GM12878 (cell line): ENCODE results near the gene TPK1. TPM values are rescaled to one million over a fixed set of nuclear protein-coding genes. Genes with fewer than 3 reads are reported as not detected.

Experiments
- ATAC-seq: fragments of 200-7000 bp; cut with Tn5 transposase; 3 replicates; pipeline ENCODE4 v1.9.1; 2020; ENCODE audit warnings: mild to moderate bottlenecking, moderate library complexity
- BruUV-seq: library from RNA; stranded (reverse); fragments of 400-500 nt; replicated peaks from 2 replicates; lab custom pipeline; 2021; lab: Mats Ljungman, UMichigan
- CTCF ChIA-PET: fragments of 300-600 bp; sonication (Branson Sonifier 250); formaldehyde crosslinking; extraction: SDS; loops from one replicate; lab custom pipeline; 2021; ENCODE audit warnings: inconsistent platforms; lab: Yijun Ruan, JAX
- POLR2A ChIA-PET: fragments of 350-600 bp; formaldehyde crosslinking; extraction: SDS; loops from one replicate; lab custom pipeline; 2021; ENCODE audit warnings: inconsistent platforms; lab: Charles Lee
- RAD21 ChIA-PET: fragments of 300-600 bp; sonication (Branson Sonifier 250); formaldehyde crosslinking; loops from one replicate; lab custom pipeline; 2023; ENCODE audit warnings: antibody characterized with exemption; ENCODE audit not compliant: unreplicated experiment; lab: Charles Lee
- SMC1A ChIA-PET: fragments of 300-600 bp; sonication (Branson Sonifier 250); formaldehyde crosslinking; loops from one replicate; lab custom pipeline; 2023; ENCODE audit not compliant: unreplicated experiment, uncharacterized antibody; lab: Charles Lee
- DNase-seq: peaks from one replicate; pipeline ENCODE4 v3.0.0-alpha.2; 2011; ENCODE audit warnings: low read depth, low spot score
- FAIRE-seq: peaks from 3 replicates; lab custom pipeline; 2011; peaks lifted over from hg19 to GRCh38; lab: Jason Lieb, UNC
- H2AFZ ChIP-seq: 2 replicates; pipeline ENCODE4 v1.6.0; 2011; ENCODE audit warnings: low read depth, low read length, control low read depth; ENCODE audit not compliant: control insufficient read depth
- H3K27ac ChIP-seq: 2 replicates; pipeline ENCODE4 v1.5.1; 2011; ENCODE audit warnings: control low read depth; ENCODE audit not compliant: control insufficient read depth, insufficient read depth
- H3K27me3 ChIP-seq, 2 experiments: replicated peaks in 1 of 2; 2 replicates each; pipeline versions ENCODE4 v1.6.0 to v1.6.1; 2011; ENCODE audit warnings: low read length in 1 of 2; ENCODE audit not compliant: control insufficient read depth in 2 of 2, insufficient read depth in 2 of 2
- H3K36me3 ChIP-seq, 2 experiments: 2 replicates each; pipeline ENCODE4 v1.5.1; 2011; ENCODE audit warnings: low read length in 1 of 2; ENCODE audit not compliant: control insufficient read depth in 2 of 2, insufficient read depth in 2 of 2
- H3K4me1 ChIP-seq: 2 replicates; pipeline ENCODE4 v1.6.1; 2011; ENCODE audit warnings: mild to moderate bottlenecking, low read length, moderate library complexity, mixed read lengths; ENCODE audit not compliant: control insufficient read depth, insufficient read depth
- H3K4me2 ChIP-seq: 2 replicates; pipeline ENCODE4 v1.6.0; 2011; ENCODE audit warnings: control low read depth; ENCODE audit not compliant: control insufficient read depth, insufficient read depth
- H3K4me3 ChIP-seq: fragments of 200-600 bp; sonication (generic); 2 replicates; pipeline ENCODE4 v1.5.1; 2016
- H3K79me2 ChIP-seq: 2 replicates; pipeline ENCODE4 v1.6.0; 2011; ENCODE audit warnings: low read length; ENCODE audit not compliant: control insufficient read depth, insufficient read depth
- H3K9ac ChIP-seq: 2 replicates; pipeline ENCODE4 v1.8.0; 2011; ENCODE audit warnings: low read length, control low read depth, mixed read lengths; ENCODE audit not compliant: control insufficient read depth, insufficient read depth
- H3K9me3 ChIP-seq: replicated peaks from 3 replicates; pipeline ENCODE4 v1.5.1; 2011; ENCODE audit warnings: mild to moderate bottlenecking, low read length; ENCODE audit not compliant: control insufficient read depth, insufficient read depth
- H4K20me1 ChIP-seq: 2 replicates; pipeline ENCODE4 v1.6.0; 2011; ENCODE audit not compliant: control insufficient read depth, insufficient read depth
- BACH1 ChIP-seq: fragments of 450-650 bp; IDR thresholded peaks from 2 replicates; pipeline ENCODE4 v1.6.1; 2017; ENCODE audit warnings: mild to moderate bottlenecking, borderline replicate concordance
- CBFB ChIP-seq: IDR thresholded peaks from 2 replicates; pipeline ENCODE4 v1.6.1; 2016; ENCODE audit warnings: antibody characterized with exemption, low read depth
- NR2C2 ChIP-seq: IDR thresholded peaks from 2 replicates; pipeline ENCODE4 v1.6.1; 2011; ENCODE audit warnings: borderline replicate concordance, low read depth; ENCODE audit not compliant: control insufficient read depth, insufficient read length
- POLR2A ChIP-seq: IDR thresholded peaks from 2 replicates; pipeline ENCODE4 v1.6.1; 2011; ENCODE audit warnings: low read depth, mild to moderate bottlenecking, low read length
- RELA ChIP-seq: fragments of 450-650 bp; IDR thresholded peaks from 2 replicates; pipeline ENCODE4 v1.8.0; 2014; ENCODE audit warnings: borderline replicate concordance; ENCODE audit not compliant: partially characterized antibody
- TARDBP ChIP-seq: IDR thresholded peaks from 2 replicates; pipeline ENCODE4 v1.6.1; 2016; ENCODE audit warnings: borderline replicate concordance
- TCF7 ChIP-seq: IDR thresholded peaks from 2 replicates; pipeline ENCODE4 v1.6.1; 2014; ENCODE audit warnings: antibody characterized with exemption, borderline replicate concordance
- WGBS: methylation state at CpG from one replicate; pipeline ENCODE4 v1.1.6; 2016; ENCODE audit warnings: low lambda C conversion rate; ENCODE audit not compliant: insufficient replicate concordance, insufficient coverage; ENCODE audit errors: missing lambda C conversion rate; 5-methylcytosine and 5-hydroxymethylcytosine counted together
- in situ Hi-C: fragments of 300-500 bp; cut with MboI; formaldehyde crosslinking; loops from 9 replicates; pipeline ENCODE4 v1.14.3; 2018; ENCODE audit warnings: mixed read lengths
- intact Hi-C: fragments of 100-400 bp; cut with micrococcal nuclease; formaldehyde crosslinking; loops from one replicate; pipeline ENCODE4 v1.14.2; 2022; ENCODE audit not compliant: unreplicated experiment
- polyA plus RNA-seq, 11 experiments: library from polyadenylated mRNA; depleted of rRNA in 4 of 11; unstranded in 6 of 11; stranded (reverse) in 5 of 11; fragments of >200 nt; fragmentation: Nextera tagmentation in 4 of 11; fragmentation: Illumina TruSeq in 1 of 11; extraction: Ambion mirVana in 4 of 11; extraction: Trizol in 1 of 11; gene quantifications; 1 replicate in 1 of 11; 2 replicates in 10 of 11; pipeline versions ENCODE4 v1.2.1 to v1.2.3, GENCODE V29; 2011 to 2016; ENCODE audit warnings: inconsistent platforms in 2 of 11, missing spikeins in 2 of 11, low read depth in 1 of 11
- total RNA-seq, 4 experiments: library from RNA; depleted of rRNA in 3 of 4; stranded (reverse); fragments of >200 nt in 3 of 4; fragmentation: Illumina TruSeq in 1 of 4; extraction: Trizol in 1 of 4; gene quantifications; 2 replicates each; pipeline versions ENCODE4 v1.2.1 to v1.2.3, GENCODE V29; 2013 to 2021
- TF ChIP-seq, protein P1 (sequence below): fragments of 450-650 bp; IDR thresholded peaks from 2 replicates; pipeline ENCODE4 v1.6.1; 2016; ENCODE audit warnings: mild to moderate bottlenecking
- TF ChIP-seq, protein P2 (sequence below): fragments of 150-350 bp; IDR thresholded peaks from 2 replicates; pipeline ENCODE4 v1.6.1; 2016; ENCODE audit warnings: low read depth, low read length
- TF ChIP-seq, protein P3 (sequence below): IDR thresholded peaks from 2 replicates; pipeline ENCODE4 v1.6.1; 2012; ENCODE audit warnings: mild to moderate bottlenecking, low read depth, low read length
- TF ChIP-seq, protein P4 (sequence below): IDR thresholded peaks from 2 replicates; pipeline ENCODE4 v1.6.1; 2012; ENCODE audit warnings: improper control_type of control experiment, low read depth, low read length; ENCODE audit not compliant: insufficient replicate concordance

TPK1 gene
- total and polyA plus RNA-seq, 10 of the 15 experiments (the other 5 are each of a cell fraction or from before 2014, with no cell fraction given): 7.1 to 19.0 (median 9.3) TPM

DNA sequence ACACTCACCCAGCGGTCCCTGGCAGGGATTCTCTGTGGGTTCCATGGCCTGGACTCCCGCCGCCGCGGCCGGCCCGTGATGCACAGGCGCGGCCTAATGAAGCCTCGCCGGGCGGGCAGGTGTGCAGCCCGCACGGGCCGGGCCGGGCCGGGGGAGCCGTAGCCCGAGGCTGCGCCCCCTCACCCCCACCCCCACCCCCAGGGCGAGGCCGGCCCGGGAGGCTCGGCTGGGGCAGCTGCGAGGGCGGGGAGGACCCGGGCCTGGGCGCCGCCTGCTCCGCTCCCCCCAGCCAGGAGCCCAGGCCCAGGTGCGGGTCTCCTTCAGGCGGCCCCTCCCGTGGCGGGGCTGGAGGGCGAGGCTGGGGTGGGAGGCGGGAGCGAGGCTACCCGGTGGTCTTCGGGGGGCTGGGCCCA, 432.2 kb downstream of the TPK1 start, which contains the start of gene NOBOX:
Gene NOBOX, minus strand, starts transcription at position 45 of the 413 bp plus-strand sequence.
- no peaks in the 10 kb centered on the region for H4K20me1 ChIP-seq
- H3K4me1 ChIP-seq: no peaks in the 10 kb centered on the region
- no TSS peak for BruUV-seq
- CTCF ChIA-PET: no interaction called here
- no peak within 1 kb of the TSS for H2AFZ ChIP-seq
- POLR2A ChIA-PET: no interaction called here
- no peak within 1 kb of the TSS for H3K9ac ChIP-seq
- no peak for ATAC-seq
- intact Hi-C loops: no loop called here
- no peak within 1 kb of the TSS for H3K4me2 ChIP-seq
- 84% methylated on average over 9 of the region's 39 CpGs for WGBS
- DNase-seq: no peak
- H3K4me3 ChIP-seq: no peak within 1 kb of the TSS
- H3K9me3 ChIP-seq: no peaks in the 10 kb centered on the region
- no peak within 1 kb of the TSS for H3K27ac ChIP-seq
- SMC1A ChIA-PET: no interaction called here
- H3K79me2 ChIP-seq: no peaks in the 10 kb centered on the region
- TF ChIP-seq, protein P1, sequence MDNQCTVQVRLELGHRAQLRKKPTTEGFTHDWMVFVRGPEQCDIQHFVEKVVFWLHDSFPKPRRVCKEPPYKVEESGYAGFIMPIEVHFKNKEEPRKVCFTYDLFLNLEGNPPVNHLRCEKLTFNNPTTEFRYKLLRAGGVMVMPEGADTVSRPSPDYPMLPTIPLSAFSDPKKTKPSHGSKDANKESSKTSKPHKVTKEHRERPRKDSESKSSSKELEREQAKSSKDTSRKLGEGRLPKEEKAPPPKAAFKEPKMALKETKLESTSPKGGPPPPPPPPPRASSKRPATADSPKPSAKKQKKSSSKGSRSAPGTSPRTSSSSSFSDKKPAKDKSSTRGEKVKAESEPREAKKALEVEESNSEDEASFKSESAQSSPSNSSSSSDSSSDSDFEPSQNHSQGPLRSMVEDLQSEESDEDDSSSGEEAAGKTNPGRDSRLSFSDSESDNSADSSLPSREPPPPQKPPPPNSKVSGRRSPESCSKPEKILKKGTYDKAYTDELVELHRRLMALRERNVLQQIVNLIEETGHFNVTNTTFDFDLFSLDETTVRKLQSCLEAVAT: no peak
- no peak for TF ChIP-seq TCF7
- TF ChIP-seq CBFB: no peak
- TF ChIP-seq BACH1: no peak
- TF ChIP-seq, protein P2, sequence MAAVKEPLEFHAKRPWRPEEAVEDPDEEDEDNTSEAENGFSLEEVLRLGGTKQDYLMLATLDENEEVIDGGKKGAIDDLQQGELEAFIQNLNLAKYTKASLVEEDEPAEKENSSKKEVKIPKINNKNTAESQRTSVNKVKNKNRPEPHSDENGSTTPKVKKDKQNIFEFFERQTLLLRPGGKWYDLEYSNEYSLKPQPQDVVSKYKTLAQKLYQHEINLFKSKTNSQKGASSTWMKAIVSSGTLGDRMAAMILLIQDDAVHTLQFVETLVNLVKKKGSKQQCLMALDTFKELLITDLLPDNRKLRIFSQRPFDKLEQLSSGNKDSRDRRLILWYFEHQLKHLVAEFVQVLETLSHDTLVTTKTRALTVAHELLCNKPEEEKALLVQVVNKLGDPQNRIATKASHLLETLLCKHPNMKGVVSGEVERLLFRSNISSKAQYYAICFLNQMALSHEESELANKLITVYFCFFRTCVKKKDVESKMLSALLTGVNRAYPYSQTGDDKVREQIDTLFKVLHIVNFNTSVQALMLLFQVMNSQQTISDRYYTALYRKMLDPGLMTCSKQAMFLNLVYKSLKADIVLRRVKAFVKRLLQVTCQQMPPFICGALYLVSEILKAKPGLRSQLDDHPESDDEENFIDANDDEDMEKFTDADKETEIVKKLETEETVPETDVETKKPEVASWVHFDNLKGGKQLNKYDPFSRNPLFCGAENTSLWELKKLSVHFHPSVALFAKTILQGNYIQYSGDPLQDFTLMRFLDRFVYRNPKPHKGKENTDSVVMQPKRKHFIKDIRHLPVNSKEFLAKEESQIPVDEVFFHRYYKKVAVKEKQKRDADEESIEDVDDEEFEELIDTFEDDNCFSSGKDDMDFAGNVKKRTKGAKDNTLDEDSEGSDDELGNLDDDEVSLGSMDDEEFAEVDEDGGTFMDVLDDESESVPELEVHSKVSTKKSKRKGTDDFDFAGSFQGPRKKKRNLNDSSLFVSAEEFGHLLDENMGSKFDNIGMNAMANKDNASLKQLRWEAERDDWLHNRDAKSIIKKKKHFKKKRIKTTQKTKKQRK: no peak
- TF ChIP-seq NR2C2: no peak
- TF ChIP-seq TARDBP: no peak
- no peak for TF ChIP-seq POLR2A
- TF ChIP-seq, protein P3, sequence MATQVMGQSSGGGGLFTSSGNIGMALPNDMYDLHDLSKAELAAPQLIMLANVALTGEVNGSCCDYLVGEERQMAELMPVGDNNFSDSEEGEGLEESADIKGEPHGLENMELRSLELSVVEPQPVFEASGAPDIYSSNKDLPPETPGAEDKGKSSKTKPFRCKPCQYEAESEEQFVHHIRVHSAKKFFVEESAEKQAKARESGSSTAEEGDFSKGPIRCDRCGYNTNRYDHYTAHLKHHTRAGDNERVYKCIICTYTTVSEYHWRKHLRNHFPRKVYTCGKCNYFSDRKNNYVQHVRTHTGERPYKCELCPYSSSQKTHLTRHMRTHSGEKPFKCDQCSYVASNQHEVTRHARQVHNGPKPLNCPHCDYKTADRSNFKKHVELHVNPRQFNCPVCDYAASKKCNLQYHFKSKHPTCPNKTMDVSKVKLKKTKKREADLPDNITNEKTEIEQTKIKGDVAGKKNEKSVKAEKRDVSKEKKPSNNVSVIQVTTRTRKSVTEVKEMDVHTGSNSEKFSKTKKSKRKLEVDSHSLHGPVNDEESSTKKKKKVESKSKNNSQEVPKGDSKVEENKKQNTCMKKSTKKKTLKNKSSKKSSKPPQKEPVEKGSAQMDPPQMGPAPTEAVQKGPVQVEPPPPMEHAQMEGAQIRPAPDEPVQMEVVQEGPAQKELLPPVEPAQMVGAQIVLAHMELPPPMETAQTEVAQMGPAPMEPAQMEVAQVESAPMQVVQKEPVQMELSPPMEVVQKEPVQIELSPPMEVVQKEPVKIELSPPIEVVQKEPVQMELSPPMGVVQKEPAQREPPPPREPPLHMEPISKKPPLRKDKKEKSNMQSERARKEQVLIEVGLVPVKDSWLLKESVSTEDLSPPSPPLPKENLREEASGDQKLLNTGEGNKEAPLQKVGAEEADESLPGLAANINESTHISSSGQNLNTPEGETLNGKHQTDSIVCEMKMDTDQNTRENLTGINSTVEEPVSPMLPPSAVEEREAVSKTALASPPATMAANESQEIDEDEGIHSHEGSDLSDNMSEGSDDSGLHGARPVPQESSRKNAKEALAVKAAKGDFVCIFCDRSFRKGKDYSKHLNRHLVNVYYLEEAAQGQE: no peak
- TF ChIP-seq RELA: no peak
- TF ChIP-seq, protein P4, sequence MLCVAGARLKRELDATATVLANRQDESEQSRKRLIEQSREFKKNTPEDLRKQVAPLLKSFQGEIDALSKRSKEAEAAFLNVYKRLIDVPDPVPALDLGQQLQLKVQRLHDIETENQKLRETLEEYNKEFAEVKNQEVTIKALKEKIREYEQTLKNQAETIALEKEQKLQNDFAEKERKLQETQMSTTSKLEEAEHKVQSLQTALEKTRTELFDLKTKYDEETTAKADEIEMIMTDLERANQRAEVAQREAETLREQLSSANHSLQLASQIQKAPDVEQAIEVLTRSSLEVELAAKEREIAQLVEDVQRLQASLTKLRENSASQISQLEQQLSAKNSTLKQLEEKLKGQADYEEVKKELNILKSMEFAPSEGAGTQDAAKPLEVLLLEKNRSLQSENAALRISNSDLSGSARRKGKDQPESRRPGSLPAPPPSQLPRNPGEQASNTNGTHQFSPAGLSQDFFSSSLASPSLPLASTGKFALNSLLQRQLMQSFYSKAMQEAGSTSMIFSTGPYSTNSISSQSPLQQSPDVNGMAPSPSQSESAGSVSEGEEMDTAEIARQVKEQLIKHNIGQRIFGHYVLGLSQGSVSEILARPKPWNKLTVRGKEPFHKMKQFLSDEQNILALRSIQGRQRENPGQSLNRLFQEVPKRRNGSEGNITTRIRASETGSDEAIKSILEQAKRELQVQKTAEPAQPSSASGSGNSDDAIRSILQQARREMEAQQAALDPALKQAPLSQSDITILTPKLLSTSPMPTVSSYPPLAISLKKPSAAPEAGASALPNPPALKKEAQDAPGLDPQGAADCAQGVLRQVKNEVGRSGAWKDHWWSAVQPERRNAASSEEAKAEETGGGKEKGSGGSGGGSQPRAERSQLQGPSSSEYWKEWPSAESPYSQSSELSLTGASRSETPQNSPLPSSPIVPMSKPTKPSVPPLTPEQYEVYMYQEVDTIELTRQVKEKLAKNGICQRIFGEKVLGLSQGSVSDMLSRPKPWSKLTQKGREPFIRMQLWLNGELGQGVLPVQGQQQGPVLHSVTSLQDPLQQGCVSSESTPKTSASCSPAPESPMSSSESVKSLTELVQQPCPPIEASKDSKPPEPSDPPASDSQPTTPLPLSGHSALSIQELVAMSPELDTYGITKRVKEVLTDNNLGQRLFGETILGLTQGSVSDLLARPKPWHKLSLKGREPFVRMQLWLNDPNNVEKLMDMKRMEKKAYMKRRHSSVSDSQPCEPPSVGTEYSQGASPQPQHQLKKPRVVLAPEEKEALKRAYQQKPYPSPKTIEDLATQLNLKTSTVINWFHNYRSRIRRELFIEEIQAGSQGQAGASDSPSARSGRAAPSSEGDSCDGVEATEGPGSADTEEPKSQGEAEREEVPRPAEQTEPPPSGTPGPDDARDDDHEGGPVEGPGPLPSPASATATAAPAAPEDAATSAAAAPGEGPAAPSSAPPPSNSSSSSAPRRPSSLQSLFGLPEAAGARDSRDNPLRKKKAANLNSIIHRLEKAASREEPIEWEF: no peak
- H3K36me3 ChIP-seq: no peaks in the 10 kb centered on the region
- no peak for FAIRE-seq
- RAD21 ChIA-PET: no interaction called here
- no peaks in the 10 kb centered on the region for H3K27me3 ChIP-seq
- in situ Hi-C loops: no loop called here
